Superior temporal gyrus (tissue), 1 donor: ENCODE data around the gene TAS2R9.
"Not testable (repeated sequence)": the region's sequence is repeated elsewhere in the genome, so short reads cannot be mapped to it uniquely, and the experiment has no call there.

Source experiments
- DNase-seq: peaks from one replicate; pipeline ENCODE4 v3.0.0-alpha.2; 2016; ENCODE audit errors: extremely low spot score

TAS2R9 gene

GRCh38 chr12:10810068-10810467 lies at the start of gene TAS2R9:
Gene TAS2R9, minus strand, starts transcription at chr12:10810168. Its CDS starts 93 bp downstream, at chr12:10810075.
- DNase-seq: no peak

DNA sequence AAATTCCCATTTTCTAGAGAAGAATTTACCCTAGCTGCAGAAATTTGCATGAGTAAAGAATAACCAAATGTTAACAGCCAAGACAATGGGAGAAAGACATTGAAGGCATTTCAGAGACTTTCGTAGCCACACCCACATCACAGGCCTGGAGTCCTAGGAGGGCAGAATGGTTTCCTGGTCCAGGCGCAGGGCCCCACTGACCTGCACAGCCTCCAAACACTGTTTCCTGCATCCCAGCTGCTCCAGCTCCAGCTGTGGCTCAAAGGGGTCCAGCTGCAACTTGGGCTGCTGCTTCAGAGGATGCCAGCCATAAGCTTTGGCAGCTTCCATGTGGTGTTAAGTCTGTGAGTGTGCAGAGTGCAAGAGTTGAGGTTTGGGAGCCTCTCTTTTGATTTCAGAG lies 45.8 kb upstream of the TAS2R9 start:
- DNase-seq: no peak

GRCh38 chr12:10853776-10854175 lies 43.8 kb upstream of the TAS2R9 start:
- DNase-seq: no peak

DNA sequence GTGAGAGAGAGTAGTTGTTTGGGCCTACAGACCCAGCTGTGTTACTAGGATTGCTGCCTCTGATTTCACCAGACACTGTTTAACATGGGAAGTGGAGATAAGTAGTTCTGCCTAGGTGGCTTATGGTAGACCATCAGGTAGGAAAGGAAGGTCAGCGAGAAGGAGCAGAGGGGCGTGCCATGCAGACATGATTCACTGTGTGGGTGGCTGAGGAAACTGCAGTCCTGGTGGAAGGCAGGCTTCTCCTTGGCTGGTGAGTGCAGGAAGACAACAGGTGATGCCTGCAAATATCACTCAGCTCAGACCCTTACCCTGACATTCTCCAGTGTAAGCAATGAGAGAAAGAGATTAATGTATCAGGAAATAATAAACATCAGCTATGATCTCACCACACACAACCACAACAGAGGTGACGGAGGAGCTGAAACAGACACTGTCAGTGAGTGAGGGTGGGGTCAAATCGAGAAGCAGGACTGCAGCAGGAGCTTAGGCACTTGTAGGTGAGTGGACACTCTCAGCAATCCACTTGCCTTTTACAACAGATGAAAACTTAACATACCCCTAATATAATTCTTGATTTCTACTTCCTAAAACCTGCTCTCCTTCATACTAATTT lies 41.4 kb upstream of the TAS2R9 start:
- no peak for DNase-seq

DNA sequence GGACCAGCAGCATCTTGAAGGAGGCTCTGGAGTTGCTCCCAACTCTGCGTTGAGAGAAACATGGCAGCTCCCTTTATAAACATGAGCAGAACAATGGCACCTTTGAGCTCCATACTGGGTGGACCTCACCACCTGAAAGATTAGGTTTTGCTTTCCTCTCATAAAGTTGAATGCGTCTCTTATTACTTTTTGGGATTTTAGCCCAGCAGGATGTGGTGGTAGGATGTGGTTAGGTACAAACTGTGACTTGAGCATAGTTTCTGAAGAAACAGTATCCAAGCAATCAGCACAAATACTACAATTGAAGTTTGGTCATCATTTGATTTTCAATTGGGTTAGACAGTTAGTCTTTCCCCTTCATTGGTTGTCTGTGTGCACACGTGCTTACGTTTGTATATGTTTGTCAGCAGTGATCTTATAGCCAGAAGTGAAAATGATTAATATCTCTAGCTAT lies 39.5 kb upstream of the TAS2R9 start, which contains the start of gene PRR4:
Gene PRR4, minus strand, starts transcription at position 51 of the 454 bp plus-strand sequence. Its CDS starts 38 bp downstream, at position 13.
- no peak for DNase-seq

DNA sequence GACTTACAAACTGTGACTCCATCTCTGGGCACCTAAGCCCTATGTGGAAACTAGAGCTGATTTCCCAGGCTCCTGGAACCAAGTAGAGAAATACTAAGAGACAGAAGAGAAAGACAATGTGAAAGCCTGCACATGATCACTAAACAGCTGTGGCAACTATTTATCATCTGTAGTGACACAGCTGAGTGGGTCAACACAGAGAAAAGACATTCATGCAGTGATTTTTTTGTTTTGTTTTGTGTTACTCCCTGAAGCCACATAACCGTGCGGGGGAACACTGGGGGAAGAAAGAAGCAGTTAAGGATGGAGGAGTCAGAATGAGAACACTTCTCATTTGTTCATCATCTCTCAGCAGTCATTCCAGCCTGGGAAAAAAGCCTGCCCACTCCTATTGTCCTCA lies 37.8 kb upstream of the TAS2R9 start:
- DNase-seq: no peak

DNA sequence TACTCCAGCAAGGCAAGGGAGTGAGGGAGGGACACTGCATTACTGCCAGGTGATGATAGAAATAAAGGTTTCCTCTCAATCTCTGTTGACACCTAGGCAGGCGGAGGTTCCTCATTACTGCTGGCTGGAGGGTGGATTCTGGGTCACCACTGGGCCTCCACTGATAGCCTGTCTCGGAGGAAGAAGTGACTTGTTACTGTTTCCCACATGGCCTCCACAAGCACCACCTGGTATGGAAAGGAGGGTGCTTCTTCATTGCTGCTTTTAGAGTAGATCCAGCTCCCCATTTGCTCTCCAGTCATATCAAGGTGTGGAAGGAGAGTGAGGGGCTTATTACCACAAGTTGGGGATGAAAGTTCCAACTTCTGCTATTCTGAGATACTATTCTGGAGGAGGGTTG lies 32.9 kb upstream of the TAS2R9 start:
- no peak for DNase-seq

- DNase-seq: no peak
Observed at GRCh38 chr12:10838461-10838860, 28.5 kb upstream of the TAS2R9 start.

- DNase-seq: no peak
Observed at GRCh38 chr12:10829994-10830393, 20.0 kb upstream of the TAS2R9 start.

- DNase-seq: no peak
Observed at GRCh38 chr12:10826258-10826657, 16.3 kb upstream of the TAS2R9 start, which contains the start of gene TAS2R10. Gene TAS2R10, minus strand, starts transcription at chr12:10826358. Its CDS starts 89 bp downstream, at chr12:10826269.

GRCh38 chr12:10824957-10825356 lies 15.0 kb upstream of the TAS2R9 start:
- no peak for DNase-seq

DNA sequence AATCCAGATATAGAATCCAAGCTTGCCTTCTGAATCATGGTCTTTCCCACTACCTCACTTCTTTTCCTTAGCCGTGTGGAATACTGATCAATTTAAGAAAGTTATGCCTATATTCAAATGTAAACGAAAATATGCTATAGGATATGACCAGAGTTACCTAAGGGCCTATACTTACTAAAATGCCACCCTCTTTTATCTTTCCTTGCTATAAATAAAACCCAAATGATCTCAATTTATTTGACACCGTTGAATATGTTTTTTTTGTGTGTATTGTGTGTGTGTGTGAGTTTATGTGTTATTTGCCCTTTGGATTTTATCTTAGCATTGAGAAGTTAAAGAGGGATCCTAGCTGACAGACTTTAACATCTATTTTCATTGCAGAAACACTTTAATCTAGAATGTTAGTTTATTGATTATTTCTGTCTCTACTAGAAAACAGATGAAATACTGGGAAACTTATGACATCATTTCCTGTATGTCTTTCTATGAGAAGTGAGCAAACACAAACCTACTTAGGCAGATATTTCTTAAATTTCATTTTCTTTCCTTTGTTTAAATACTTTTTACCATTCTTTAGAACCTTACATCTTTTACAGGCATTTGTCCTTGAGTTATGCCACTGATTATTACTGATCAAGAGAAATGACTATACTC lies 2.0 kb upstream of the TAS2R9 start:
- no peak for DNase-seq

- no peak for DNase-seq
Observed at GRCh38 chr12:10807186-10807585, 2.8 kb downstream of the TAS2R9 start, which contains the start of gene TAS2R8. Gene TAS2R8, minus strand, starts transcription at chr12:10807286. Its CDS starts 306 bp downstream, at chr12:10806980.

GRCh38 chr12:10802587-10802986 lies 7.4 kb downstream of the TAS2R9 start, which contains the start of gene TAS2R7:
Gene TAS2R7, minus strand, starts transcription at chr12:10802627. Its CDS starts 57 bp downstream, at chr12:10802570.
- DNase-seq: no peak

GRCh38 chr12:10801741-10802140 lies 8.2 kb downstream of the TAS2R9 start:
- DNase-seq: no peak

- no peak for DNase-seq
Observed at GRCh38 chr12:10794222-10794621, 15.7 kb downstream of the TAS2R9 start.

DNA sequence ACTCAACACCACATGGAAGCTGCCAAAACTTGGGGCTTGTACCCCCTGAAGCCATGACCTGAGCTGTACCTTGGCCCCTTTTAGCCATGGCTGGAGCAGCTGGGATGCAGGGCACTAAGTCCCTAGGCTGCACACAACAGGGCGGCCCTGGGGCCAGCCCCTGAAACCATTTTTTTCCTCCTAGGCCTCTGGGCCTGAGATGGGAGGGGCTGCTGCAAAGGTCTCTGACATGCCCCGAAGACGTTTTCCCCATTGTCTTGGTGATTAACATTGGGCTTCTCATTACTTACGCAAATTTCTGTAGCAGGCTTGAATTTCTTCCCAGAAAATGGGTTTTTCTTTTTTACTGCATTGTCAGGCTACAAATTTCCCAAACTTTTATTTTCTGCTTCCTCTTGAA lies 18.2 kb downstream of the TAS2R9 start:
- DNase-seq: not testable (repeated sequence)

DNA sequence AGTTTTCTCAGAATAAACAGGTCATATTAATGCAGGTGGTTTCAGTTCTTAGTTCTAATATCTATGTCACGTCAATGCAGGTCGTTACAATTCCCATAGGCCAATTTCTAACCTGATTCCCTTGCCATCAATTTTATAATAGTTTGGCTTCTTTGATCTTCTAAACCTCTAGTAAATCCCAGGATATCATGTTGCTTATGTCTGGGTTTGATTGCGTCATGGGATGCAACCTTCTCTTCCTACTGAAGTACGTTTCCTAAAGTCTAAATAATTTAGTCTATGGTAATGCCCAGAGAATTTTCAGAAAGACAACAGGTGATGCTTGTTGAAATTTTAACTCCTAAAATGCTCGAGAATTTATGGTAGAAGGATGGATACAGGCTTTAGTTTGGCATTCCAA lies 26.7 kb downstream of the TAS2R9 start:
- DNase-seq: no peak

DNA sequence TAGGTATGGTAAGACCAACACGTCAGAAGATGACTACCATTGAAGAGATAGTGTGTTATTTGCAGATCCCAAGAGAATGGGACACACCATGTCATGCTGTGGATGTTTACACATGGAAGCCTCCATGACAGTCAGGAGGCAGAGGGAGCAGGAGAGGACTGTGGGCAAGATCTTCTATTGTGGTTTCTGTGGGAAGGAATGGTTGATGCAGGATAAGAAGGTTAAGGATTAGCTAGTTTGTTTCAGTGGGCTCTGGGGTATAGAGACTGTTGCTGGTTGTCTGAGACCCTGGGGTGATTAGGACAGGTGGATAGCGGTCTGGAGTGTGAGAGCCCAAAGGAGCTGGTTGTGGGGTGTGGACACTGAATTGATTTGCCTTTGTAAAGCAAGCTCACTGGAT lies 30.9 kb downstream of the TAS2R9 start:
- DNase-seq: no peak

DNA sequence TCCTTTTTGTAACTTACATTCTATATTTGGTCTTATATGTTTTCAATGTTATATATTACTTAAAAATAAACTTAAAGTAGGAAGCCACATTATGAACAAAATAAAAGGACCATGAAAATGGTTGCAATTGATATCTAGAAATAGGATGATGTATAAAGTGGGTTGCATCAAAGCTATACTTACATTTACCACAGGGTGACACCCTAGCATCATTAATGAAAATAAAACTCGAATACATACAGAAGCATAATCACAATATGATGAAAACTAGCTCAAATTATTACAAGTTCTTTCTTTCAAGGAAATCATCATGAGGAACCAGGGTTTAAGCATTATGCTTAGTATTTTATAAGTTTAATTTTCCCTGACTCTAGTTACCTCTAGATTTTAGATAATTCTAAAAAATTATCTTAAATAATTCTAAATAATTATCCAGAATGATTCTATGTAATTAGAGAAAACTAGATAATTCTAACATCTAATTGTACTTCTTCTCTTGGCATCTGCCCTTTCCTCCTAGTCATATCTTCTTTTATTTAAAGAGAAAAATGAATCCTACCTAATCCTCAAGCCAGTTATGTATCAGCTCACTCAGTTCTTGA lies 38.7 kb downstream of the TAS2R9 start:
- peak; percentile 77 for DNase-seq

DNA sequence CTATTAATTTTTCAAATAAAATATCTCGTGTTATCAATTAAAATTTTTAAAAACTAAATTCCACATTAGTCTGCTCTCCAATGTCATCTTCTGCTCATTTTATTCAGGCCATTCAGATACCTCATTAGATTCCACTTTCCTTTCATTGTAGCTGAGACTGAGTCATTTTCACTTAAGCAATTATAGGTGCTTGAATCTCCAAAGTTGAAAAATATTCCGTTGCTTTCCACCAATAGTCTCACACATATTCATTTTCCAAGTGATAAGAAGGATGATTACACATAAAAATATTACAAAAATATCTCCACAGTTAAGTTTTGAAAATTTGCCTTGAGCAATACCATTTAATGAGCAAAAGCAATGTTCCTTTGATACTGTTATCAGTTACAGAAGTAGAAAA lies 50.3 kb downstream of the TAS2R9 start:
- no peak for DNase-seq
